ENCODE measurements around the gene TLR1.

Gene TLR1, protein sequence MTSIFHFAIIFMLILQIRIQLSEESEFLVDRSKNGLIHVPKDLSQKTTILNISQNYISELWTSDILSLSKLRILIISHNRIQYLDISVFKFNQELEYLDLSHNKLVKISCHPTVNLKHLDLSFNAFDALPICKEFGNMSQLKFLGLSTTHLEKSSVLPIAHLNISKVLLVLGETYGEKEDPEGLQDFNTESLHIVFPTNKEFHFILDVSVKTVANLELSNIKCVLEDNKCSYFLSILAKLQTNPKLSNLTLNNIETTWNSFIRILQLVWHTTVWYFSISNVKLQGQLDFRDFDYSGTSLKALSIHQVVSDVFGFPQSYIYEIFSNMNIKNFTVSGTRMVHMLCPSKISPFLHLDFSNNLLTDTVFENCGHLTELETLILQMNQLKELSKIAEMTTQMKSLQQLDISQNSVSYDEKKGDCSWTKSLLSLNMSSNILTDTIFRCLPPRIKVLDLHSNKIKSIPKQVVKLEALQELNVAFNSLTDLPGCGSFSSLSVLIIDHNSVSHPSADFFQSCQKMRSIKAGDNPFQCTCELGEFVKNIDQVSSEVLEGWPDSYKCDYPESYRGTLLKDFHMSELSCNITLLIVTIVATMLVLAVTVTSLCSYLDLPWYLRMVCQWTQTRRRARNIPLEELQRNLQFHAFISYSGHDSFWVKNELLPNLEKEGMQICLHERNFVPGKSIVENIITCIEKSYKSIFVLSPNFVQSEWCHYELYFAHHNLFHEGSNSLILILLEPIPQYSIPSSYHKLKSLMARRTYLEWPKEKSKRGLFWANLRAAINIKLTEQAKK

DNA sequence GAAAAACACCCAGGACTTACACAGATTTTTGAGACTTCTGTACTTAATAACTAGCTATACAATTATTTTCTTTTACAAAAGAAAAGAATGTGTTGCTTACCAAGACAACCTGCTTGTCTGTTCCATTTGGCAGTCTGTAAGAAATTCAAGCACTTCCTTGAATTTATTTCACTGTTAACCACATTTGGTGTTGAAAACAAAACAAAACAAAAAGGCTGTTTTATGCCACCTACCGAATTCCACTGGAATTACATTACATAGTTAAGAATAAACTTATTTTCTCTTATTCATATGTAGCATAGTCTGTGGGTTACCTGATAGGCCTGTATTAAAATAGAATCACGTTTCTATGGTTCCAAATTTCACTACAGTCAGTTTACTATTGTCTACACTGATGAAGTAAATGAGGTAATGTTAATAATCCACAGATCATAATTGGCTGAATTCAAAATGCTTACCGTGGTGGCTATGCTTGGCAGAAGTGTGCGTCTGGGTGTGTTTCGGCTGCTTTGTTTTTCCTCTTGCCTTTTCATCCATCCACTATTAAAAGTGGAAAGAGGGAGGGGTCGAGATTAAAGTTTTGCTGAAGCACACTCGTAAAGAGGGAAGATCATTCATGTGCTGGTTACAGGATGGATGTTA lies at the start of gene TLR1:
Gene TLR1 (minus strand): TSS at position 138 of the 642 bp plus-strand sequence. CDS start 5,960 bp downstream, outside the sequence.
- DNase-seq (ENCODE audit: low read depth in 1 of 2, low spot score in 1 of 2): no peak

DNA sequence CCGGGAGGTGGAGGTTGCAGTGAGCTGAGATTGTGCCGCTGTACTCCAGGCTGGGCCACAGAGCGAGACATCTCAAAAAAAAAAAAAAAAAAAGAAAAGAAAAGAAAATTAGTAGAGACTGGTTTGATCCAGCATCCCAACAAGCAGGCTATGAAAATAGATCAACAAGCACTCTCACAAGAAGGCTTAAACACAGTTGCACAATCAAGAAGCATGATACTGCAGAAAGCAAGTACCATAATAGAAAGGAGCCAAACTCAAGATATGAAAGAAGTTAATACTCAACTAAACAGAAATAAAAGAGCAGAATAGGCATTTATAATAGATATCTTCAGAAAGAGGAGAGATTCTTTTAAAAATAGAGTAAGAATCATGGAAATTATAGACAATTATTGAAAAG lies 41.4 kb upstream of the TLR1 start:
- no peak for DNase-seq (ENCODE audit: low read depth in 1 of 2, low spot score in 1 of 2)

DNA sequence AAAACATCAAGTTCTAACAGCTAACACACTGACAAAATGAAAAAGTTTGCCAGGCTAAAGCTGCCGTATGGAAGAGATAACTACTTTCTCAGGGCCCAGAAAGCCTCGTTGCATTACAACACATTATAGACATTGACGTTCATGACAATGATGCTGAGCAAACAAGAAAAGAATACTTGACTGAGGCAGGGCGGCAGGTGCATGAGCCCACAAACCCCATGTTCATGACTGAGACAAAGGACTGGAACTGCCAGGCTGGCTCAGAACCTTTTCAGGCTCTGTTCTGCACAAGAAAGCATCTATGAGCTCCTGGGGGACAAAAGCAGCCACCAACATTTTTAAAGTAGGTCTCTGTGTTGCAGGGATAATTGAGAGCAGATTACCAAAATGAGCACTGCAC lies 38.4 kb upstream of the TLR1 start:
- DNase-seq (ENCODE audit: low read depth in 1 of 2, low spot score in 1 of 2): no peak

DNA sequence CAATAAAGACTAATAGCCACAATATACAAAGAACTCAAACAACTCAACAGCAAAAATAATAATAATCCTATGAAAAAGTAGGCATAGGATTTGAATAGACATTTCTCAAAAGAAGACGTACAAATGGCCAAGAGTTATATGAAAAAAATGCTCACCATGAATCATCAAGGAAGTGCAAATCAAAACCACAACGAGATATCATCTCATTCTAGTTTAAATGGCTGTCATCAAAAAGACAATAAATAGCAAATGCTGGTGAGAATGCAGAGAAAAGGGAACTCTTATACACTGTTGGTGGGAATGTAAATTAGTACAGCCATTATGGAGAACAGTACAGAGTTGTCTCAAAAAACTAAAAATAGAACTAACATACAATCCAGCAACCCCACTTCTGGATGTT lies 33.3 kb upstream of the TLR1 start:
- no peak for DNase-seq (ENCODE audit: low read depth in 1 of 2, low spot score in 1 of 2)

DNA sequence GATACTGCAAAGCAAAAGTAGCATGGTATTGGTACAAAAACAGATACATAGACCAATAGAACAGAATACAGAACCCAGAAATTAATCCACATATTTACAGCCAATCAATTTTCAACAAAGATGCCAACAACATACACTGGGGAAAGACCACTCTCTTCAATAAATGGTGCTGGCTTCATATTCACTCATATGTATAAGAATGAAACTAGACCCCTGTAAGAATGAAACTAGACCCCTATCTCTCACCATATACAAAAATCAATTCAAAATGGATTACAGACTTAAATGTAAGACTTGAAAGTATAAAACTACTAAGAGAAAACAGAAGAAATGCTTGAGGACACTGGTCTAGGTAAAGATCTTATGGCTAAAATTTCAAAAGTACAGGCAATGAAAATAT lies 32.7 kb upstream of the TLR1 start:
- DNase-seq (ENCODE audit: low read depth in 1 of 2, low spot score in 1 of 2): no peak

DNA sequence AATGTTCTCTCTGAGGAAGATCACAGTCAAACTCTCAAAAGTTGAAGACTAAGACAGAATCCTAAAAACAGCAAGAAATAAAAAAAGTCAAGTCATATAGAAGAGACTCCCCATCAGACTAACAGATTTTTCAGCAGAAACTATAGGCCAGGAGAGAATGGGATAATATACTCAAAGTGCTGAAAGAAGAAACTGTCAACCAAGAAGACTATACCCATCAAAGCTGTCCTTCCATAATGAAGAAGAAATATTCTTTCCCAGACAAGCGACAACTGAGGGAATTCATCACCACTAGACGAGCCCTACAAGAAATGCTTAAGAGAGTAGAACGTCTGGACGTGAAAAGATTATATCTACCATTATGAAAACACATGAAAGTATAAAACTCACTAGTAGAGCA lies 30.0 kb upstream of the TLR1 start:
- DNase-seq (ENCODE audit: low read depth in 1 of 2, low spot score in 1 of 2): no peak

DNA sequence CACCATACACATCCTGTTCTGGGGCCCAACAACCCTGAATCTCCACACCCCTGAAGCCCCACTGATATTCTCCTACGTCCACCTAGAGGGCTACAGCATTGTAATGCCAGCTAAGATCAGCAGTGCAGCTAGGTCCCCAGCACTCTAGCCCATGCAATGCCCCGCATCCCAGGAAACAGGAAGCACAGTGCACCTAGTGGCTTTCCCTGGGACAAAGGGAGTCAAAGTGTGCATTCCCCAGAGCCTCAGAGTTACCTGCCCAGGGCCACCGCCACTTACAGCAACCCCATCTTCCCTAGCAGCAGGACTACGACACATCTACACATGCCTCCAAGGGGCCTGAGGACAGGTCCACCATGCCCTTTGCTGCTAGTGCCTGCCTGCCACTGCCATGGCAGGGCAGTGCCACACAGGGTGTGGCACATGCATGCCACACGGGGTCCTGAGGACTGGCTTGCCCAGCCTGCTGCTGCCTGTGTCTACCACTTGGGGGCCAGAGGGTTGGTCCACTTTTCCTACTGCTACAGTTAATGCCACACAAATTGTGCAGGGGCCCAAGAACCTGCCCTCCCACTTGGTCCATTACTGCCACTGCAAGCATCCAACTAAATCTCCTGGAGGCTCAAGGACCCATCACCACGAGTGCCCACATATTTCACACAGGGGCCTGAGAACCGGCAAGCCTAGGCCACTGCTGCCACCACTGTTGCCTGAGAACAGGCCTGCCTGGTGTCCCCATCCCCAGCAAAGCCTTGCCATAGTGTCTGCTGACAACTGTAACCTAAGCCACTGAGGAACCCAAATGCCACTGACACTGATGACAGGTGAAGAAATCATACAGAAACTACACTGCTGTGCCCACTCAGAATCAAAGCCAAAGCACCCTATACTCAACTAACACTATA lies 28.3 kb upstream of the TLR1 start:
- no peak for DNase-seq (ENCODE audit: low read depth in 1 of 2, low spot score in 1 of 2)

DNA sequence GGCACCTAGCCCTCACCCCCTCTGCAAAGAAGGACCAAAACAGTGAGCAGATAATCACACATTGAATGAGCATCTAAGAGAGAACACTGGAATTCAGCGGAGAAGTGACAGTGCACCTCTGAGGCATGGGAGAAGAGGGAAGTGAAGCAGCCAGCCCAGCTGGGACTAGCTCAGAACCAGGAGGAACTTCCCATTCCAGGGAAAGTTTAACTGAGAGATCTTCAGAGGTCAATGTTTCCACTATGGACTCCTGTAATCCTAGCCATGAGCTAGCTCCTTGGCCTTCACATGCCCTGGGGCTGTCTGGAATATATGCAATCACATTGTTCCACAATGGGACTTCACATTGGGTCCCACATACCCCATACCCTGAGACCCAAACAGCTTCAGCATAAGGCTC lies 27.6 kb upstream of the TLR1 start:
- no peak for DNase-seq (ENCODE audit: low read depth in 1 of 2, low spot score in 1 of 2)

DNA sequence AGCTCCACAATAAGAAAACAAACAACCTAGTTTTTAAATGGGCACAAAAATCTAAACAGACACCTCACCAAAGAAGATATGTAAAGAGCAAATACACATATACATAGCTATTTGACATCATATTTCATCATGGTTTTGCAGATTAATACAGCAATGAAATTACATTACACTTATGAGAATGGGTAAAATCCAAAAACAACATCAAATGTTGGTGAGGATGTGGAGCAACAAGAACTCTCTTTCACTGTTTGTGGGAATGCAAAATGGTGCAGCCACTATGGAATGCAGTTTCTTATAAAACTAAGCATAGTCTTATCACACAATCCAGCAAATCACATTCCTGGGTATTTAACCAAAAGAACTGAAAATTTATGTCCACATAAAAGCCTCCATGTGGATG lies 27.1 kb upstream of the TLR1 start:
- DNase-seq (ENCODE audit: low read depth in 1 of 2, low spot score in 1 of 2): no peak

DNA sequence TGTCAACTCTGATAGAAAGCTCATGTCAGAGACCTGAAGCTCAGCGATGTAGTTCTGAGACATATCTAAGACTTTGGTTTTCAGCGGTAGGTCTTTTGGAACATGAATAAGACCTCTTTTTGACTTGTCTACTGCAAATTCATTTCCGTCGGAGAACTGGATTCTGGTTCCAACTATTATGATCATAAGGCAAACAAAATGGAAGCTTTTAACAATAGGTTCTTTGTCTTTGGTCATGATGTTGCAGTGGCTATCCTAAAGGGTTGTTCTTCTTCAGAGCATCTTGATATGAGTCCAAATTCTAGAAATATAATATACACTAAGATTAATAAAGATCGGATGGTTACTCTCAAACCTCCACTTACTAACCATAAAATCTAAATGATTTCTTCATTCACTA lies 24.6 kb upstream of the TLR1 start:
- no peak for DNase-seq (ENCODE audit: low read depth in 1 of 2, low spot score in 1 of 2)

DNA sequence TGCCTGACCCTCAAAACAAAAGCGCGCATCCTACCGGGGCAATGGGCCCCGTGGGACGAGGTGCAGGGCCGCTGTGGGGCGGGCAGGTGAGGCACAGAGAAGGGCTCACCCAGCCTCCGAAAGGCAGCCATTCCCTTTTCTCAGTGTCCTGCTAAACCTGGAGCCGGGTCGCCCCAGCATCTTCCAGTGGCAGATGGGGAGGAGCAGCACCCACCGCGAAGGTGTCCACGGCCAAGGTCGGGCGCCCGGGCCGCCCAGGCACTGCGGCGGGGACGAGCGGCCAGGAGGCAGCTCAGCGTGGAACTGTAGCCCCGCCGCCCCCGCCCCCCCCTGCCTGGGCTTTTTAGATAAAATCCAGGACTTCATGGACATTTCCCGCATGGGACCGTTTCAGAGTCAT lies 19.2 kb upstream of the TLR1 start:
- no peak for DNase-seq (ENCODE audit: low read depth in 1 of 2, low spot score in 1 of 2)

DNA sequence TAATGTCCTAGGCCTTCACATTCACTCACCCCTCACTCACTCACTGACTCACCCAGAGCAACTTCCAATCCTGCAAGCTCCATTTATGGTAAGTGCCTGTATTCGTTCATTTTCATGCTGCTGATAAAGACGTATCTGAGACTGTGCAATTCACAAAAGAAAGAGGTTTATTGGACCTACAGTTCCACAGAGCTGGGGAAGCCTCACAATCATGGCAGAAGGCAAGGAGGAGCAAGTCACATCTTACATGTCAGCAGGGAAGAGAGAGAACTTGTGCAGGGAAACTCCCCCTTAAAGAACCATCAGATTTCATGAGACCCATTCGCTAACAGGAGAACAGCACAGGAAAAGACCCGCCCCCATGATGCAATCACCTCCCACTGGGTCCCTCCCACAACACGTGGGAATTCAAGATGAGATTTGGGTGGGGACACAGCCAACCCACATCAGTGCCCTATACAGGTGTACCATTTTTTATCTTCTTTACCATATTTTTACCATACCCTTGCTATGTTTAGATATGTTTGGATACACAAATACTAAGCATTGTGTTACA lies 18.2 kb upstream of the TLR1 start:
- no peak for DNase-seq (ENCODE audit: low read depth in 1 of 2, low spot score in 1 of 2)

DNA sequence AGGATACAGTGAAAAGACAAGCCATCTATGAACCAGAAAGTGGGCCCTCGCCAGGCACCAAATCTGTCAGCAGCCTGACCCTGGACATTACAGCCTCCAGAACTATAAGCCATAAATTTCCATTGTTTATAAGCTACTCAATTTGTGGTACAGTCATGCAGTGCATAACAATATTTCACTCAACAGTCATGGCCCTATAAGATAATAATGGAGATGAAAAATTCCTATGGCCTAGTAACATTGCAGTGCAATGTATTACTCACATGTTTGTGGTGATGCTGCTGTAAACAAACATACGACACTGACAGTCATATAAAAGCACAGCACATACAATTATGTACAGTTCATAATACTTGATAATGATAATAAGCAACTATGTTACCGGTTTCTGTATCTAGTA lies 17.1 kb upstream of the TLR1 start:
- no peak for DNase-seq (ENCODE audit: low read depth in 1 of 2, low spot score in 1 of 2)

DNA sequence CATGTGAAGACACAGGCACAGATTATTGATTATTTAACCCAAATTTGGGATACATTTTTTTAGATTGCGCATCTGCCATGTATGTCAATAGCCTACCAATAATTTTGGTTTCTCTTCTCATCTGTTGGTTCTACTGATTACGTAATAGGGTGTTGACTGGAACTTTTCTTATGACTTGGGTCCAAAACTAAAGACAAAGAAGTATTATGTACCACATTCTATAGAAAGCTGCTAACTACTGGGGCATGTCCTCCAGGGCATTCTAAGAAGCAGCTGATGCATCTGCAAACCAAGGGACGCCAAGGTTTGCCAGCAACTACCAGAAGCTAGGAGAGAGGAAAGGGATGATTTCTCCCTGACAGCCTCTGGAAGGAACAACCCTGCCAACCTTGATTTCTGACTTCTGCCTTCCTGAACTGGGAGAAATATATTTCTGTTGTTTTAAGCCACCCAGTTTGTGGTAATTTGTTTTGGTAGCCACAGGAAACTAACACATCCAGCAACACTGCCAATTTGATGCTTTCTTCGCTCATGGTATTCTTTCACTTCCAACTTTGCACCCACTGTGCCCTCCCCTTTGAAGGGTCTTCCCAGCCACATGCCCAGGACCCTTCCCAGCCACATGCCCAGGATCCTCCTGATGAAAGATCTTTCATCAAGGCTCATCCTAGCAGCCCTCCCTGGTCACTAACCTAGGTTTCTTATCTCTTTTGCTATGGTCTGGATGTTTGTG lies 15.9 kb upstream of the TLR1 start:
- no peak for DNase-seq (ENCODE audit: low read depth in 1 of 2, low spot score in 1 of 2)

DNA sequence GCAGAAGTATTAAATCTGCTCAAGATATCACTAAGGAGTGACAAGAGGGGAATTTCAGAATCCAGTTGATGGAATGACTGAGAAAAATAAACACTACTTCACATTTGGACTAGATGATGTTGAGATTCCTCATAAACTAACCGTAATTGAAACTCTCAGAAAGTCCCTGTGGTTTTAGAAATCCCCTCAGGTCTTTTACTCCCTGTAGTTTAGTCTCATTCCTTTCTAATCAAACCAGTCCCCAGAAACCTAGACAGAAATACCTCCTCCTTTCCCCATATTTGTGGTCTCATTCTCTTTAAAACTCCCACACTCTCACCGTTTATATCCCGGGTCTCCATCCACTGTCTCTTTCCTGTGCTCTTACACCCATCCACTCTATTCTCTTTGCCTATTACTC lies 15.0 kb upstream of the TLR1 start:
- DNase-seq (ENCODE audit: low read depth in 1 of 2, low spot score in 1 of 2): no peak

DNA sequence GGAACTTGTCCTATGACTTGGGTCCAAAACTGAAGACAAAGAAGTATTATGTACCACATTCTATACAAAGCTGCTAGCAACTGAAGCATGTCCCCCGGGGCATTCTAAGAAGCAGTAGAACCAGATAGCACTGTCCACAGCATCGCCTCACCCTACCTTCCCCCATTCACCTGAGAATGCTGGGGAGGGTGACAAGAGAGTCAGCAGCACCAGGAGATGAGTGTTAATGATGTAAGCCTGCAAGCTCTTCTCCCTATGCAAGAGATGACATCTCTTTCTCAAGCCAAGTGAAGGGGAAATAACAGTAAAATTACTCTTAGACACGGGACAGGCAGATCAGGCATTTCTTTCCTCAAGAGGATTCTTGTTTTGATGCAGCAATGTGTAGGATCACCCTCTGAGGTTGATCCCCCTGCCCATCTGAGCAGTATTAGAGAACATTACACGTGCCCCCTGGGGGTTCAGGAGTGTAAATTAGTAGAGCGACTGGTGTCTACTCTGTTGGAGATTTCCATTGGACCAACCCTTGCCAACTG lies 13.9 kb upstream of the TLR1 start:
- DNase-seq (ENCODE audit: low read depth in 1 of 2, low spot score in 1 of 2): no peak

DNA sequence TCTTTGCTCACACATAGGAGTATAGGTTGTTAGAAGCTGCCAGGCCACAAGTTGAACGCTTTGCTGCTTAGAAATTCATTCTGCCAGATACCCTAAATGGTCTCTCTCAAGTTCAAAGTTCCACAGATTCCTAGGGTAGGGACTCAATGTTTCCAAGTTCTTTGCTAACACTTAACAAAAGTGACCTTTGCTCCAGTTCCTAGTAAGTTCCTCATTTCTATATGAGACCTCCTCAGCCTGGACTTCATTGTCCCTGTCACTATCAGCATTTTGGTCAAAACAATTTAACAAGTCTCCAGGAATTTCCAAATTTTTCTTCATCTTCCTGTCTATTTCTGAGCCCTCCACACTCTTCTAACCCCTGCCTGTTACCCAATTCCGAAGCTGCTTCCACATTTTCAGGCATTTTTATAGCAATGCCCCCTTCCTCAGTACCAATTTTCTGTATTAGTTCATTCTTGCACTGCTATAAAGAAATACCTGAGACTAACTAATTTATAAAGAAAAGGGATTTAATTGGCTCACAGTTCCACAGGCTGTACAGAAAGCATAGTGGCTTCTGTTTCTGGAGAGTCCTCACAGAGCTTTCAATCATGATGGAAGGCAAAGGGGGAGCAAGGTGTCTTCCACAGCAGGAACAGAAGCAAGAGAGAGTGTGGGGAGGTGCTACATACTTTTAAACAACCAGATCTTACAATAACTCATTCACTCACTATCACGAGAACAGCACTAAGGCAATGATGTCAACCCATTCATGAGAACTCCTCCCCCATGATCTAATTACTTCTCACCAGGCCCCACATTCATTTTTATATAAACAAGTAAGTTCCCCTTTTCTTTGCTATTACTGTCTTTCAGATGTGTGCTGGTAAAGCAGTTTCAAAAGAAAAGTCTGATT lies 11.5 kb upstream of the TLR1 start:
- DNase-seq (ENCODE audit: low read depth in 1 of 2, low spot score in 1 of 2): no peak

DNA sequence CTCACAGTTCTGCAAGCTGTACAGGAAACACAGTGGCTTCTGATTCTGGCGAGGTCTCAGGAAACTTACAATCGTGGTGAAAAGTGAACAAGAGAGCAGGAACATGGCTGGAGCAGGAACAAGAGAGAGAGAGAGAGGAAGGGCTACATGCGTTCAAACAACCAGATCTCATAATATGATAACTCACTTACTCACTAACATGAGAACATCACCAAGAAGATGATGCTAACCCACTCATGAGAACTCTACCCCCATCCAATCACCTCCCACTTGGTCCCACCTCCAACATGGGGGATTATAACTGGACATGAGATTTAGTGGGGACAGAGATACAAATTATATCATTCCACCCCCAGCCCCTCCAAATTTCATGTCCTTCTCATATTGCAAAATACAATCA lies 9.8 kb upstream of the TLR1 start:
- no peak for DNase-seq (ENCODE audit: low read depth in 1 of 2, low spot score in 1 of 2)

DNA sequence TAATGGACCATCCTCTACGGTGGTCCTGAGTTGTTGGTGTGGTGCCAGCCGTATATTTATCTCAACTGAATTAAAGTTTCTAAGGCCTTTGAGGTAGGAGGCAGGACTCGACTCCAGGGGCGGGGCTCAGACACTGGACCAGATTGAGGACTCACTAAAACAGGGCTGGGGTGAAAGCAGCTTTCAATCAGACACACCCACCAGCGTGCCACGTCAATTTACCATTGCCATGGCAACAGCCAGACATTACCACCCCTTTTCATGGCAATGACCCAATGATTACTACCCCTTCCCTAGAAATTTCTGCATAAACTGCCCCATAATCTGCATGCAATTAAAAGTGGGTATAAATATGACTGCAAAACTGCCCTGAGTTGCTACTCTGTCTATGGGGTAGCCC lies 6.7 kb upstream of the TLR1 start:
- DNase-seq (ENCODE audit: low read depth in 1 of 2, low spot score in 1 of 2): no peak
